Kidney (tissue), 14 donors: ENCODE data around the gene UGT1A9. TPM values are rescaled to one million over a fixed set of nuclear protein-coding genes. Genes with fewer than 3 reads are reported as not detected.
A peak's percentile ranks its signal among the peaks of the same experiment; 100 is the strongest.

Experiments used
- DNase-seq, 5 donors: peaks; one replicate each; pipeline ENCODE4 v3.0.0-alpha.2; 2013 to 2020
- FAIRE-seq: peaks from 2 replicates; lab custom pipeline; 2012; peaks lifted over from hg19 to GRCh38; lab: Jason Lieb, UNC
- H3K27ac ChIP-seq, 2 donors: one replicate each; pipeline ENCODE4 v1.7.0; 2013; ENCODE audit warnings: low read depth in 2 of 2, low read length in 2 of 2, inconsistent platforms in 1 of 2
- H3K27me3 ChIP-seq: one replicate; pipeline ENCODE4 v1.7.1; 2013; ENCODE audit warnings: low read length, inconsistent platforms; ENCODE audit not compliant: control insufficient read depth, insufficient read depth
- H3K36me3 ChIP-seq, 3 donors: one replicate each; pipeline versions ENCODE4 v1.7.0 to v1.7.1; 2013; ENCODE audit warnings: low read length in 3 of 3, control low read depth in 1 of 3, inconsistent platforms in 1 of 3; ENCODE audit not compliant: insufficient read depth in 3 of 3, control insufficient read depth in 2 of 3
- H3K4me1 ChIP-seq, 3 donors: one replicate each; pipeline versions ENCODE4 v1.7.0 to v1.7.1; 2013; ENCODE audit warnings: low read length in 3 of 3, inconsistent platforms in 1 of 3, low read depth in 1 of 3; ENCODE audit not compliant: control insufficient read depth in 2 of 3, insufficient read depth in 2 of 3
- H3K4me3 ChIP-seq, 3 donors: one replicate each; pipeline versions ENCODE4 v1.7.0 to v1.8.1; 2013; ENCODE audit warnings: low read length in 3 of 3, control low read depth in 1 of 3, inconsistent platforms in 1 of 3
- H3K9ac ChIP-seq, 3 donors: one replicate each; pipeline versions ENCODE4 v1.7.0 to v1.7.1; 2013; ENCODE audit warnings: low read length in 3 of 3, control low read depth in 1 of 3, inconsistent platforms in 1 of 3
- H3K9me3 ChIP-seq, 3 donors: one replicate each; pipeline versions ENCODE4 v1.7.0 to v1.7.1; 2013; ENCODE audit warnings: low read length in 3 of 3, control low read depth in 1 of 3, inconsistent platforms in 1 of 3; ENCODE audit not compliant: control insufficient read depth in 2 of 3, insufficient read depth in 1 of 3
- CTCF ChIP-seq: IDR thresholded peaks from 3 replicates; pipeline ENCODE4 v1.5.1; 2012; ENCODE audit warnings: mild to moderate bottlenecking, moderate library complexity, borderline replicate concordance; ENCODE audit not compliant: insufficient read depth; ENCODE audit errors: extremely low read depth
- intact Hi-C: fragments of 100-400 bp; cut with DNase I; formaldehyde crosslinking; loops from one replicate; pipeline ENCODE4 v1.11.1; 2022
- polyA plus RNA-seq: library from polyadenylated mRNA; stranded (reverse); fragments of 350-450 nt; fragmentation: Illumina TruSeq; extraction: RNeasy Lipid Tissue Mini Kit (QIAGEN cat#74804); gene quantifications from one replicate; pipeline ENCODE4 v1.2.3, GENCODE V29; 2014; ENCODE audit warnings: low read depth, low replicate concordance; ENCODE audit not compliant: insufficient read depth
- total RNA-seq: library from RNA; stranded (reverse); fragmentation: NEBNext Ultra II Directional; extraction: Animal tissue kit (Norgen Biotek cat#: 25700); gene quantifications from one replicate; pipeline ENCODE4 v1.2.1, GENCODE V29; 2021
- donor health status: control.
- donor health status: control.
- donor health status: control.
- donor health status: control.
- donor health status: control.
- donor health status: DM: yes; HTN: yes; CAD: no.
- donor health status: Normal renal cell carcinoma (clear cell type).

UGT1A9 gene
- total and polyA plus RNA-seq, 2 donors from 2014 or later: 1.4 to 414 TPM

GRCh38 chr2:233813236-233814055 is 141.7 kb downstream of the UGT1A9 start:
- no peak overlapping the region for H3K9ac ChIP-seq
- H3K4me1 ChIP-seq: no peaks in the 10 kb centered on the region
- no peak overlapping the region for H3K4me3 ChIP-seq
- DNase-seq (peak; percentile 44 to 87 (median 70)), FAIRE-seq (no peak)
- H3K27me3 ChIP-seq: no peaks in the 10 kb centered on the region
- no peaks in the 10 kb centered on the region for H3K36me3 ChIP-seq
- no peaks in the 10 kb centered on the region for H3K9me3 ChIP-seq
- TF ChIP-seq CTCF: no peak
- intact Hi-C loops: no loop called here
- no peak overlapping the region for H3K27ac ChIP-seq

- no peaks in the 10 kb centered on the region for H3K27me3 ChIP-seq
- H3K4me3 ChIP-seq: no peak overlapping the region
- intact Hi-C loops: no loop called here
- DNase-seq: peak in 2 of 5 donors; percentile 22 to 27
- H3K9me3 ChIP-seq: no peaks in the 10 kb centered on the region
- no peak overlapping the region for H3K27ac ChIP-seq
- FAIRE-seq: no peak
- H3K4me1 ChIP-seq: no peaks in the 10 kb centered on the region
- H3K9ac ChIP-seq: no peak overlapping the region
- no peaks in the 10 kb centered on the region for H3K36me3 ChIP-seq
- TF ChIP-seq CTCF: no peak
Measured at GRCh38 chr2:233814056-233814835, 142.5 kb downstream of the UGT1A9 start.

GRCh38 chr2:233815861-233816260 is 144.2 kb downstream of the UGT1A9 start:
- Histone ChIP-seq H3K36me3 (no peaks in the 10 kb centered on the region), H3K27me3 (no peaks in the 10 kb centered on the region), H3K9me3 (no peaks in the 10 kb centered on the region), H3K4me3 (no peak overlapping the region), H3K27ac (no peak overlapping the region), H3K9ac (no peak overlapping the region), H3K4me1 (no peaks in the 10 kb centered on the region)
- intact Hi-C loops: no loop called here
- no peak for TF ChIP-seq CTCF
- no peak for DNase-seq
- no peak for FAIRE-seq
